A673 (cell line): ENCODE data around the gene CD9.

Experiments
- EZH2 ChIP-seq: fragments of 200-600 bp; sonication (generic); IDR thresholded peaks from 2 replicates; pipeline ENCODE4 v1.6.1; 2017; ENCODE audit warnings: borderline replicate concordance, low read depth, mild to moderate bottlenecking, mixed read lengths, antibody characterized with exemption, low read length; ENCODE audit not compliant: poor library complexity, severe bottlenecking
- TF ChIP-seq, protein P1 (sequence below): fragments of 300-800, 200-600 bp; sonication (generic); conservative IDR thresholded peaks from 2 replicates; pipeline ENCODE4 v1.5.1; 2017; ENCODE audit warnings: low read depth, mild to moderate bottlenecking, antibody characterized with exemption, low read length, moderate library complexity, mixed read lengths

DNA sequence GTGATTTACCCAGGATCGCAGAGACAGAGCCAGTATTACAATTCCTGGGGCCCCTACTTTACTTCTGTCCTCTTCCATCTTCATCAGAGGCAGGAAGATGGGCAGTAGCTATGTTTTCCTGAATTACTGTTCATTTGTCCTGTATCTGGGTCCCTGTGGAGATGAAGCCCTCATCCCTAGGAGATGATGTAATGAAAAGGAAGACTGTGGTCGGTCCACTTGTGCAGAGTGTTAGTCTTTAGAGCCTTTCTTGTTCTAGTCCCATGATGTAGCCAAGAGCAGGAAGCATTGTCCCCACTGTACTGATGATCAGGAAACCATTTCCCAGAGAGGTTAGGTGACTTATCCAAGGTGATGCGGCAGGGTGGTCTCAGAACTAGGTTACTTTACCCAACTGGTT, 2.6 kb downstream of the CD9 start:
- TF ChIP-seq, protein P1, sequence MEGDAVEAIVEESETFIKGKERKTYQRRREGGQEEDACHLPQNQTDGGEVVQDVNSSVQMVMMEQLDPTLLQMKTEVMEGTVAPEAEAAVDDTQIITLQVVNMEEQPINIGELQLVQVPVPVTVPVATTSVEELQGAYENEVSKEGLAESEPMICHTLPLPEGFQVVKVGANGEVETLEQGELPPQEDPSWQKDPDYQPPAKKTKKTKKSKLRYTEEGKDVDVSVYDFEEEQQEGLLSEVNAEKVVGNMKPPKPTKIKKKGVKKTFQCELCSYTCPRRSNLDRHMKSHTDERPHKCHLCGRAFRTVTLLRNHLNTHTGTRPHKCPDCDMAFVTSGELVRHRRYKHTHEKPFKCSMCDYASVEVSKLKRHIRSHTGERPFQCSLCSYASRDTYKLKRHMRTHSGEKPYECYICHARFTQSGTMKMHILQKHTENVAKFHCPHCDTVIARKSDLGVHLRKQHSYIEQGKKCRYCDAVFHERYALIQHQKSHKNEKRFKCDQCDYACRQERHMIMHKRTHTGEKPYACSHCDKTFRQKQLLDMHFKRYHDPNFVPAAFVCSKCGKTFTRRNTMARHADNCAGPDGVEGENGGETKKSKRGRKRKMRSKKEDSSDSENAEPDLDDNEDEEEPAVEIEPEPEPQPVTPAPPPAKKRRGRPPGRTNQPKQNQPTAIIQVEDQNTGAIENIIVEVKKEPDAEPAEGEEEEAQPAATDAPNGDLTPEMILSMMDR, result no peak
- TF ChIP-seq EZH2, result no peak
